ENCODE data around the gene TMTC1.

- no peak for TF ChIP-seq CTCF (IDR thresholded peaks at IDR 0.05)
- TF ChIP-seq POLR2A (IDR thresholded peaks at IDR 0.05): no peak
Observed at GRCh38 chr12:29660847-29661246, 122.9 kb downstream of the TMTC1 start.
